ENCODE results near the gene ADARB2. TPM values are rescaled to one million over a fixed set of nuclear protein-coding genes. Genes with fewer than 3 reads are reported as not detected.

ADARB2 gene
- total and polyA plus RNA-seq, 2 donors (not counting 1 experiment from before 2014, with no cell fraction given): not detected

DNA sequence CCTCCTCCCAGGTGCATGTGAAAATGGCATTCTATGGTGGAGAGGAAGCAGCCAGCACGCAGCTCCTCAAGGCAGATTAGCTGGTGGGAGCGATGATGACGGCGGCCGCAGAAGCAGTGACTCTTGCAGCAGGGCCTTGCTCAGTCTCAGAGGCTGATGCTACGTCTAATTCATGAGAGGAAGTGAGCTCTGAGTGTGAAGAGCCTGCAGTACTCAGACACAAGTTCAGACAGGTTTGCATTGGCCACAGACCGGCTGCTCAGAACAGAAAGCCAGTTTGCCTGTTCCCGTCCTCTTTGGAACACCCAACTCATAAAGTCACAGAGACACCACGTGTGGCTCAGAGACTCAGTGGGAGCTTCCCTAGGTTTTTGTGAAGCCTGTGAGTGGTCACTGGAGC is 136.5 kb downstream of the ADARB2 start:
- no peaks in the 10 kb centered on the region for H3K79me2 ChIP-seq (ENCODE audit: control insufficient read depth, insufficient read depth, low read length)
- H3K4me1 ChIP-seq (ENCODE audit: control insufficient read depth, extremely low read depth, insufficient read depth, low read length): no peaks in the 10 kb centered on the region
- no peak overlapping the region for H2AFZ ChIP-seq (ENCODE audit: low read length)
- DNase-seq (ENCODE audit: low read depth in 2 of 2): no peak
- H3K27ac ChIP-seq (ENCODE audit: insufficient read depth, low read length): no peak overlapping the region
- H4K20me1 ChIP-seq (ENCODE audit: control insufficient read depth, extremely low read depth, insufficient read depth, low read length): no peaks in the 10 kb centered on the region
- no peak overlapping the region for H3K9ac ChIP-seq (ENCODE audit: insufficient read depth, low read length)
- H3K36me3 ChIP-seq (ENCODE audit: control insufficient read depth, insufficient read depth, low read length): no peaks in the 10 kb centered on the region
- no peaks in the 10 kb centered on the region for H3K27me3 ChIP-seq (ENCODE audit: control insufficient read depth, insufficient read depth, low read length)
- TF ChIP-seq EZH2 (IDR thresholded peaks at IDR 0.05; ENCODE audit: low read length, missing control alignments): no peak
- TF ChIP-seq, protein P1, sequence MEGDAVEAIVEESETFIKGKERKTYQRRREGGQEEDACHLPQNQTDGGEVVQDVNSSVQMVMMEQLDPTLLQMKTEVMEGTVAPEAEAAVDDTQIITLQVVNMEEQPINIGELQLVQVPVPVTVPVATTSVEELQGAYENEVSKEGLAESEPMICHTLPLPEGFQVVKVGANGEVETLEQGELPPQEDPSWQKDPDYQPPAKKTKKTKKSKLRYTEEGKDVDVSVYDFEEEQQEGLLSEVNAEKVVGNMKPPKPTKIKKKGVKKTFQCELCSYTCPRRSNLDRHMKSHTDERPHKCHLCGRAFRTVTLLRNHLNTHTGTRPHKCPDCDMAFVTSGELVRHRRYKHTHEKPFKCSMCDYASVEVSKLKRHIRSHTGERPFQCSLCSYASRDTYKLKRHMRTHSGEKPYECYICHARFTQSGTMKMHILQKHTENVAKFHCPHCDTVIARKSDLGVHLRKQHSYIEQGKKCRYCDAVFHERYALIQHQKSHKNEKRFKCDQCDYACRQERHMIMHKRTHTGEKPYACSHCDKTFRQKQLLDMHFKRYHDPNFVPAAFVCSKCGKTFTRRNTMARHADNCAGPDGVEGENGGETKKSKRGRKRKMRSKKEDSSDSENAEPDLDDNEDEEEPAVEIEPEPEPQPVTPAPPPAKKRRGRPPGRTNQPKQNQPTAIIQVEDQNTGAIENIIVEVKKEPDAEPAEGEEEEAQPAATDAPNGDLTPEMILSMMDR (conservative IDR thresholded peaks at IDR 0.05 in 1 of 2, IDR thresholded peaks at IDR 0.05 in 1 of 2; ENCODE audit: low read depth in 1 of 2, low read length in 2 of 2): no peak
- H3K4me2 ChIP-seq (ENCODE audit: extremely low read depth, insufficient read depth, low read length): no peak overlapping the region
- H3K4me3 ChIP-seq (replicated peaks in 1 of 4; ENCODE audit: control extremely low read depth in 1 of 4, insufficient read depth in 1 of 4, low read depth in 3 of 4, low read length in 4 of 4): no peak overlapping the region
- H3K9me3 ChIP-seq (ENCODE audit: control insufficient read depth, insufficient read depth, low read depth, low read length): no peaks in the 10 kb centered on the region

DNA sequence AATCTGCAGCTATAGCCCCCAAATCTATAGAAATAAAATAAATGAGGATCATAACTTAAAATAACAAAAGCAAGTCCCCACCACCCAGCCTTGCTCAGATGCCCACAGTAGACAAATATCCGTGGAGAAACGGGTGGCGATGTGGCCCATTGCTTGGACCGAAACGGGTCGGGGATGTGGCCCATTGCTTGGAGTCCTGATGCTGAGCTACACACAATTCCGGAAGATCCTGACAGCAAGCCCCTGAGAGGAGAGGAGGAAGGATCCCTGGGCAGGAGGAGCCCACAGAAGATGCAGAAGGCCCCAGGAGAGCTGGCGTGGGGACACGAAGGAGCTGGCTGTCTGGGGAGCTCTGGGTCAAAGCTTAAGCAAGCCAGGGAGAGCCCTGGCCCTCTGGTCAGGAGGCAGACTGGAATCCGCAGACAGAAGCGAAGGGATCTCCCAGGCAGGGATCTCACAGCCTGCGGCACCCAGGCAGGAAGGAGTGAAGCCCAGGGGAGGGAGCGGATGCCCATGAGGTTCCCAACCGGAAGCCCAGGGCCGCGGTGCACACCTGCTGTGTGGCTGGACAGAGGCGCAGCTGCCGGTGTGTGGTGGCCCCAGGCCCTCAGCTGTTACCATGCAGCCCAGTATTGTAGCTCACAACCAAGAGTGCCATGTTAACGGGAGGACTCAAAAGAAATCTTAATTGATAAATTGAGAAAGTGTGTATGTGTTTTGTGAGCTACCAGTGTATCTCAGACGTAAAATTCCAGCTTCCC is 138.8 kb downstream of the ADARB2 start:
- no peak overlapping the region for H3K4me2 ChIP-seq (ENCODE audit: extremely low read depth, insufficient read depth, low read length)
- no peaks in the 10 kb centered on the region for H3K4me1 ChIP-seq (ENCODE audit: control insufficient read depth, extremely low read depth, insufficient read depth, low read length)
- H2AFZ ChIP-seq (ENCODE audit: low read length): no peak overlapping the region
- no peaks in the 10 kb centered on the region for H4K20me1 ChIP-seq (ENCODE audit: control insufficient read depth, extremely low read depth, insufficient read depth, low read length)
- no peak overlapping the region for H3K4me3 ChIP-seq (replicated peaks in 1 of 4; ENCODE audit: control extremely low read depth in 1 of 4, insufficient read depth in 1 of 4, low read depth in 3 of 4, low read length in 4 of 4)
- H3K9me3 ChIP-seq (ENCODE audit: control insufficient read depth, insufficient read depth, low read depth, low read length): no peaks in the 10 kb centered on the region
- no peaks in the 10 kb centered on the region for H3K27me3 ChIP-seq (ENCODE audit: control insufficient read depth, insufficient read depth, low read length)
- no peak overlapping the region for H3K27ac ChIP-seq (ENCODE audit: insufficient read depth, low read length)
- no peaks in the 10 kb centered on the region for H3K79me2 ChIP-seq (ENCODE audit: control insufficient read depth, insufficient read depth, low read length)
- no peak overlapping the region for H3K9ac ChIP-seq (ENCODE audit: insufficient read depth, low read length)
- no peaks in the 10 kb centered on the region for H3K36me3 ChIP-seq (ENCODE audit: control insufficient read depth, insufficient read depth, low read length)
- TF ChIP-seq EZH2 (IDR thresholded peaks at IDR 0.05; ENCODE audit: low read length, missing control alignments): no peak
- TF ChIP-seq, protein P1 (conservative IDR thresholded peaks at IDR 0.05 in 1 of 2, IDR thresholded peaks at IDR 0.05 in 1 of 2; ENCODE audit: low read depth in 1 of 2, low read length in 2 of 2): no peak
- DNase-seq (ENCODE audit: low read depth in 2 of 2): no peak

DNA sequence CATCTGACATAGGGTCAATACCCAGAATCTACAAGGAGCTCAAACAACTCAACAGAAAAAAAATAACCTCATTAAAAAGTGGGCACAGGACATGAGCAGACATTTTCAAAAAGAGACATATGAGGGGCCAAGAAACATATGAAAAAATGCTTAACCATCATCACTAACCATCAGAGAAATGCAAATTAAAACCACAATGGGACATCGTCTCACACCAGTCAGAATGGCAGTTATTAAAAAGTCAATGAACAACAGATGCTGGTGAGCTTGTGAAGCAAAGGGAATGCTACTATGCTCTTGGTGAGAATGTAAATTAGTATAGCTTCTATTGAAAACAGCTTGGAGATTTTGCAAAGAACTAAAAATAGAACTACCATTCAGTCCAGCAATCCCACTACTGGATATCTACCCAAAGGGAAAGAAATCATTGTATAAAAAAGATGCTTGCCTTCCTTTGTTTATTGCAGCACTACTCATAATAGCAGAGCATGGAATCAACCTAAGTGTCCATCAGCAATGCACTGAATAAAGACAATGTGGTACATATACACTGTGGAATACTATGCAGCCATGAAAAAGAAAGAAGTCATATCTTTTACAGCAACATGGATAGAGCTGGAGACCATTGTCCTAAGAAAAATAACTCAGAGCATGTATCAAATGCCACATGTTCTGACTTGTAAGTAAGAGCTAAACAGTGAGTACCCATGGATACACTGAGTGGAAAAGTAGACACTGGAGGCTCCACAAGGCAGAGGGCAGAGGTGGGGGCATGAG is 139.8 kb downstream of the ADARB2 start:
- H3K27me3 ChIP-seq (ENCODE audit: control insufficient read depth, insufficient read depth, low read length): no peaks in the 10 kb centered on the region
- H3K79me2 ChIP-seq (ENCODE audit: control insufficient read depth, insufficient read depth, low read length): no peaks in the 10 kb centered on the region
- no peaks in the 10 kb centered on the region for H4K20me1 ChIP-seq (ENCODE audit: control insufficient read depth, extremely low read depth, insufficient read depth, low read length)
- H3K4me2 ChIP-seq (ENCODE audit: extremely low read depth, insufficient read depth, low read length): no peak overlapping the region
- no peak overlapping the region for H3K27ac ChIP-seq (ENCODE audit: insufficient read depth, low read length)
- H2AFZ ChIP-seq (ENCODE audit: low read length): no peak overlapping the region
- no peak overlapping the region for H3K4me3 ChIP-seq (replicated peaks in 1 of 4; ENCODE audit: control extremely low read depth in 1 of 4, insufficient read depth in 1 of 4, low read depth in 3 of 4, low read length in 4 of 4)
- no peaks in the 10 kb centered on the region for H3K4me1 ChIP-seq (ENCODE audit: control insufficient read depth, extremely low read depth, insufficient read depth, low read length)
- no peaks in the 10 kb centered on the region for H3K9me3 ChIP-seq (ENCODE audit: control insufficient read depth, insufficient read depth, low read depth, low read length)
- TF ChIP-seq, protein P1 (conservative IDR thresholded peaks at IDR 0.05 in 1 of 2, IDR thresholded peaks at IDR 0.05 in 1 of 2; ENCODE audit: low read depth in 1 of 2, low read length in 2 of 2): no peak
- no peak for TF ChIP-seq EZH2 (IDR thresholded peaks at IDR 0.05; ENCODE audit: low read length, missing control alignments)
- no peak for DNase-seq (ENCODE audit: low read depth in 2 of 2)
- no peak overlapping the region for H3K9ac ChIP-seq (ENCODE audit: insufficient read depth, low read length)
- H3K36me3 ChIP-seq (ENCODE audit: control insufficient read depth, insufficient read depth, low read length): no peaks in the 10 kb centered on the region
